Ammon's horn (tissue), 1 donor: Measurements from ENCODE around the gene MSI2.

ENCODE experiments used
- DNase-seq: peaks from one replicate; pipeline ENCODE4 v3.0.0-alpha.2; 2016; ENCODE audit warnings: low spot score

The MSI2 gene

DNA sequence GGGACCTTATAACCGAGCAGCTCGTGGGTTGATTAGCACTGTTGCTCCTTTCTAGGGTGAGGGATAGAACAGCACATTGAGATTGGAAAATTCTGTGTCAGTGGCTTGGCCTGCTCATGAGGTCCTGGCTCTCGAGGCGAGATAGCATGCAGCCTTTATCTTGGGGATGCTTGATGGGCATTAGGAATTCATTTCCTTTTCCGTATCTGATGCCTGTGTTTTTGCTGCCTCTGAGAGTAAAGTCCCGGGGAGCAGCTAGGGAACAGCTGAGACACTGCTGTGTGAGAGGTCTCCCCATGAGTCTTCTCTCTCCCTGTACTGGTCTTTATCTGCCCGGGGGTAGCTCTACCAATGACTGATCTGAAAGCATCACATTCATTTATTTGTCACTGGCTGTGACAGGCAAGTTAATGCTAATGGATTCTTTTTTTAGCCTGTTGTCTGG, 14.5 kb downstream of the MSI2 start:
- DNase-seq = no peak

- DNase-seq = peak; percentile 74
These were observed 15.5 kb downstream of the MSI2 start for GRCh38 chr17:57271821-57272220.

DNA sequence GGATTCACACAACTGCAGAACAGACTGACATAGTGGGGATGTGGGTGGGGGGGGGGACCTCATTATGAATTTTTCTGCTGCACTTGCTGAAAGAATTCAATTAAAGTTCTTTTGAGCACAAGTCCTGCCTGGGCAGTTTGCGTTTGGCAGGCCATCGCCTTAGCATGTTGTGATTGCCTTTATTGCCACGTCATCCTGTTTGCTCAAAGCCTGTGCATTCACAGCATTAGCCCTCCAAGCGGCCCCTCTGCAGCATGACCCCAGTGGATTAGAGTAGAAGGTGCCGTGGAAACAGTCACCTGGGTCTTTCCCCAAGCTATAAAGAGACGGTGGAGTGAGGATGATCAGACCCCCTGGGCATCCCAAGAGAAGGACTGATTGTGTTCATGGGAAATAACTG, 17.2 kb downstream of the MSI2 start:
- no peak for DNase-seq

DNA sequence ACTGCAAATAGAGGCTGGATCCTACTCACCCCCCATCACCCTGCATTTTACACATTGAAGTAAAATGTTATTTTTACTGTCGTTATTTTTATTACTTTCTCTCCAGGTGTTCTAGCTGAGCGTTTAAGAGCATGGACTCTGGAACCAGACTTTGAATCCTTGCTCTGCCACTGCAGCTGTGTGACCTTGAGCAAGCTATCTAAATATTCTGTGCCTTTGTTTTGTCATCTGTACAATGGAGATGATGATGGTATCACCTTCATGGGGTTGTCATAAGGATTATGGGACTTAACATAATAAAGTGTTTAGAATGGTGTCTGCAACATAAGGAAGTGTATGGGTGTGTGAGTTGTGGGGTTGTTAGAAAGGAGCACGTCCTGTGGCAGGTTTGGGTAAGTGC, 17.8 kb downstream of the MSI2 start:
- no peak for DNase-seq

- no peak for DNase-seq
These were observed 18.9 kb downstream of the MSI2 start for GRCh38 chr17:57275071-57275764.

GRCh38 chr17:57276621-57277020, 20.3 kb downstream of the MSI2 start:
- DNase-seq = peak; percentile 32

- DNase-seq = no peak
These were observed 21.7 kb downstream of the MSI2 start for GRCh38 chr17:57277923-57278604.

DNA sequence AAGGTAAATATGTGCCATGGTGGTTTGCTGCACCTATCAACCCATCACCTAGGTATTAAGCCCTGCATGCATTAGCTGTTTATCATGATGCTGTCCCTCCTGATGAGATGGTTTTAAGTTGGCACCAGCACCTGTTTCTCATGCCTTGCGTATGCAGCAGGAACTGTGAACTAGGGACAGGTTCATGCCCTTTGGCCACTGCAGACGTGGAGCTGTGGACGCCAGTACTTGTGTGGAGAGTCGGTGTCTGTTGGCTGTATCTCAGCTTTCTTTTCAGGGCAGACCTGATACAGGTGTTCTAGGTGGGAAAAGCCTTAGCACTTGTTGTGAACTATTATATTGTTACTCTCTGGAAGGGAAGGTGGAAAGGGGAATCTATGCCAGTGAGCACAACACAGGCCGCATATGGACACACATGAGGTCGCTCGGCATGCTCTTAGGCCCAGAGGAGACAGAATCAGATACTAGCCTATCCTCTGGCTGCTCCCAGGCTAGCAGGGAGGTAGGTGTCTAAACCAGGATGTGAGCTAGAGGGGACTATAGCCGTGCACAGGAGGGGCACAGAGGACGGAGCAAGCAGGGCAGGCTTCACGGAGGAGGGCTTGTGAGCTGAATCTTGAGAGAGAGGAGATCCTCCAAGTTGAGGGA, 22.5 kb downstream of the MSI2 start:
- DNase-seq = no peak

DNA sequence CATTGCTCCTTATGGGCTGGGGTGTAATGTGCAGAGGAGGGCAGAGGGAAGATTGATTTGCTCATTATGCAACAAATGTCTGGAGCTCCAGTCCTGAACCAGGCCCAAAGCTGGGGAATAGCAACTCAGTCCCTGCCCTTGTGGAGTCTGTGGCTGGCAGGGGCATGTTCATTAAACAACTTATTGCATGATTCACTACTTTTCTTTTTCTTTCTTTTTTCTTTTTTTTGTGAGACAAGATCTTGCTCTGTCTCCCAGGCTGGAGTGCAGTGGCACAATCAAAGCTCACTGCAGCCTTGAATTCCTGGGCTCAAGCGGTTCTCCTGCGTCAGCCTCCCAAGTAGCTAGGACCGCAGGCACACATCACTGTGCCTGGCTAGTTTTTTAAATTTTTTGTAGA, 23.1 kb downstream of the MSI2 start:
- no peak for DNase-seq

DNA sequence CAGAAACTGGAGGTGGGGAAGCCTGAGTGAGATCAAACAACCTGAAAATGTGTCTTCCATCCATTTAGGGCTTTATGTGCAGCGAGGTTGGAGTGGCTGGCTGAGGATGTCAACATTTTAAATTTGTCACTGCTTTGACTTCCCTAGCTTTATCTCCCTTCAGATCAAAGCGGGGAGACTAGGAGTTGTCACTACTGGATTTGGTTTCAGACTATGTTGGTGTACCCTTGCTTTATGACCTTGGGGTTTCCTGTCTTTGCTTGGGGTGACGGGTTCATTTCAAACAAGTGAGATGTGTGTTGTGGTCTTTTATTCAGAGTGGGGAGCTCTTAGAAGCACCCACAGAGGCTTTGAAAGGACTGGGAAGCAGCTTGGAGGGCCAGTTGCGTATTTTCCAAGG, 25.6 kb downstream of the MSI2 start:
- no peak for DNase-seq

- DNase-seq = no peak
These were observed 26.0 kb downstream of the MSI2 start for GRCh38 chr17:57282296-57282695.

GRCh38 chr17:57283203-57283971, 27.1 kb downstream of the MSI2 start:
- no peak for DNase-seq

- DNase-seq = no peak
These were observed 28.3 kb downstream of the MSI2 start for GRCh38 chr17:57284583-57284982.

DNA sequence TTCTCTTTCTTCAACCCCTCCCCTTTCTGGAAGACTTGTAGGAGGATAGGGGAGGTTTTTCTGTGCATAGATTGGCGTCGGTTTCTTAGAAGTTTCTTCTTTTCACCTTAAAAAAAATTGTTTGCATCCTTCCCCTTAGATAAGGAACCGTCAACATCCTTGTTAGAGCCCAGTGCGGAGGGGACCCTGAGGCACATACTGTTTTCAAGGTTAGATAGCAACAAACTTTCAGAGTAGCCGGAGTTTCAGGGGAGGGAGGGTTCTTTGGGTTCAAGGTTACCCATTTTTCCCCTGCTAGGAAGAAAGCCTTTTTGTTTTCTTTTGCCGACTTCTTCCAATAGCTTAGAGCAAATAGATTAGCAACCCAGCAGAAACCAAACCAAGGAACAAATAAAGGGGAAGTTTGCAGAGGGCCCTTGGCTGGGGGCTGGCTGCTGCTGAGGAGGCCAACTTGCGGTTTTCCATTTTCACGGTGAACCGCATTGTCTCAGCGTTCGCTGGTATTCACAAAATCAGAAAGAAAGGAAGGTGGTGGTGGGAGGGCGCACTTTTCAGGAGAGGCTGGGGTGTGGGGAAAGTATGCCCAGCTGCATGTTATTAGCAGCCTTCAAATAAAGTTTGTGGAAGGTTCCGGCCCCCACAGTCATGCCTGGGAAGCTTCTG, 28.8 kb downstream of the MSI2 start:
- peak; percentile 54 for DNase-seq

DNA sequence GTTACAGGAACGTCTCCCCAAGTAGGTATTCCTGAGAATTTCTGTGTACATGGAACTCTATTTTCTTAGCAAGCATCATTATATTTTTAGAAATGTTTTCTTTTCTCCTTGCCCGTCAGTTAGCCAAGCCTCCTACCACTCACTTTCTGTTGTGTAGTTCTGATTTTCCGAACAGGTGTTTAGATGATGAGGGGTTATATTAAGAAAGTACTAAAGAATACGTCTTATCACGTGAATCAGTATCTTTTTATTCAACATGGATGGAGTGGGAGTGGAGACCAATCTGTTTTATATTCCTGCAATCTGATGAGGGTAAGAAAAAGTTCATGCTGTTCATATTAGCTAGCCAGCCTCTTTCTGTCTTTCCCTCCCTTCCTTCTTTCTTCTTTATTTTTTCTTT, 29.4 kb downstream of the MSI2 start:
- no peak for DNase-seq

- DNase-seq = peak; percentile 44
These were observed 30.2 kb downstream of the MSI2 start for GRCh38 chr17:57286399-57287105.

DNA sequence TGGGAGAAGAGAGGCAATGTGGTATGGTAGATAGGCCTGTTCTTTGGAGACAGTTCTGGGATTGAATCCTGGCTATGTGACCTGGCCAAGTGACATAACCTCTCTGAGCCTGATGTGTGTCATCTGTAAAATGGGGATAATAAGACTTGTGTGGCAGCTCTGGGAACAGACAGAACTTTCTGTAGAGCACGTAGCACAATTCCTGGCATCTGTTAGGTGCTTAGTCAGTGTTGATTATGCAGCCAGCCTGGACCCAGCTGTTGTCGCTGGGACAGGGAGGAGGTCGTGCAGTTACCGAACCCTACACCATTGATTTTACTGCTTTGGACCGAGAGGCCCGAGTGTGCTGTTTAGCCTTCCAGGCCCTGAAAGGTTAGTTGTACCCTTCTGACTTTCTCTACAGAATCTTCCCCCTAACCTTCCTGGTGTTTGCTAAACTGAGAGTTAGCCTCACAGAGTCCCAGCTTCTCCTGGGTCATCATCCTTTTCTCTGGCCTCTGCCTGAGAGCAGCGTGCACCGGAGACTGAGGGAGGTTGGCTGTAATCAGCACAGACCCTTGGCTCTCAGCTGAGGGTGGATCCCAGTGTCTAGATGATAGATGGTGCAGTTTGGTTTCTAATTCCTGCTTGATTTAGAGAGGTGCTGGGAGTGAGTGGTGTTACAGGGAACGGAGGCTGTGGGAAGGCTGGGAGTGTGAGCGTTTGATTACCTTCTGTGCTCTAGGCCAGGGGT, 31.9 kb downstream of the MSI2 start:
- DNase-seq = peak; percentile 29

- peak; percentile 56 for DNase-seq
These were observed 32.4 kb downstream of the MSI2 start for GRCh38 chr17:57288773-57289121.

DNA sequence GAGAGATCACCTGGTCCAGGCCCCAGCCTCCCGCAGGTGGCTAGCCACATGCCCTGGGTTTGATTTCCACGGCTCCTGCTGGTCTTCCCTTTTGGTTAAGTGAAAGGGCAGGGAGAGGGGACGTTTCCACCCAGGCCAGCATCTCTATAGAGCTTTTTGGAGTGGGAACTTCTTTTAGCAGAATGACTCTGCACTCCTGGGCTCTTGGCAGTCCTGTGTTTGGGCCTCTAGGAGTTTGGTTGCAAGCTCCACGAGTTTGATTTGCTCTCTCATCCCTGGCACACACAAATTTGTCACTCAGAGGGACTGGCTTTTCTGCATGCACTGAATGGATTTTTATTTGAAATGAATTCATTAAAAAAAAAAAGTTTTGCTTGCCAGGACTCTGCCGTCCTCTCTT, 32.8 kb downstream of the MSI2 start:
- DNase-seq = no peak

GRCh38 chr17:57289613-57290012, 33.3 kb downstream of the MSI2 start:
- no peak for DNase-seq

DNA sequence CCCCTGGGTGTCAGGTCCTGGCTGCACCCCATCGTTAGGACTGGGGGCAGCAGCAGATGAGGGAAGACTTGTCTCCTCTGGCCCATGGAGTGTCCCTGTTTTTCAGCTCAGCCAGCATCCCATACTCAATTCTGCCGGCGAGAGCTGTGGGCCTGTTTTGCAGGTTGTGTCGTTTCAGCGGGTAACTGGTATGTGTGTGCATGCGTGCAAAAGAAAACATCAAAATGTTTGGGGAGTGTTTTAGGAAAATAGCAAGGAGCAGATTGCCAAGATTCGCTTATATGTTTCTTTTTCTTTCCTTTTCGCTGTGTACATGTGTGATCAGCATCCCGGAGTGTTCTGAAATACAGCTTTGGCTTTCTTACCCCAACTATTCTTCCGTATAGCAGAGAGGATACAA, 34.7 kb downstream of the MSI2 start:
- no peak for DNase-seq
